ENCODE data around the gene KIF26B.

DNA sequence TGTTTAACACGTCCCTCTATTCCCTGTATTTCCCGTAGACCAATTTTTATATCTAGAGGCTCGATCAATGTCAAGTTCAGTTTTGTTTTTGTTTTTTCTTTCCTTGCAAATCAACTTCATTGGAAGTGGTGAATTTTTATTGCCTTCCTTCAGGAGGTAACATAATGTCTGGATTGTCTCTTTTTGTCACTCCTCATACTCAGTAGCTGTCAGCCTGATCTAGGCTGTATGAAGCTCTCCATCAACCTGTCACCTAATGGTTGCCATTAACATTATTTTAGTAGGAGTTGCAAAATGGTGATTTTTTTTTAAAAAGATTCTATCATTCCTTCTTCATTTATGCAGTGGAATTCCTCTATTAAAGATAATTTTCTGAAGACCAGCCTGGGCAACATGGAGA lies 49.7 kb upstream of the KIF26B start:
- no peak for TF ChIP-seq EZH2phosphoT487 (IDR thresholded peaks at IDR 0.05; ENCODE audit: unreplicated experiment)
- TF ChIP-seq, protein P1, sequence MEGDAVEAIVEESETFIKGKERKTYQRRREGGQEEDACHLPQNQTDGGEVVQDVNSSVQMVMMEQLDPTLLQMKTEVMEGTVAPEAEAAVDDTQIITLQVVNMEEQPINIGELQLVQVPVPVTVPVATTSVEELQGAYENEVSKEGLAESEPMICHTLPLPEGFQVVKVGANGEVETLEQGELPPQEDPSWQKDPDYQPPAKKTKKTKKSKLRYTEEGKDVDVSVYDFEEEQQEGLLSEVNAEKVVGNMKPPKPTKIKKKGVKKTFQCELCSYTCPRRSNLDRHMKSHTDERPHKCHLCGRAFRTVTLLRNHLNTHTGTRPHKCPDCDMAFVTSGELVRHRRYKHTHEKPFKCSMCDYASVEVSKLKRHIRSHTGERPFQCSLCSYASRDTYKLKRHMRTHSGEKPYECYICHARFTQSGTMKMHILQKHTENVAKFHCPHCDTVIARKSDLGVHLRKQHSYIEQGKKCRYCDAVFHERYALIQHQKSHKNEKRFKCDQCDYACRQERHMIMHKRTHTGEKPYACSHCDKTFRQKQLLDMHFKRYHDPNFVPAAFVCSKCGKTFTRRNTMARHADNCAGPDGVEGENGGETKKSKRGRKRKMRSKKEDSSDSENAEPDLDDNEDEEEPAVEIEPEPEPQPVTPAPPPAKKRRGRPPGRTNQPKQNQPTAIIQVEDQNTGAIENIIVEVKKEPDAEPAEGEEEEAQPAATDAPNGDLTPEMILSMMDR (conservative IDR thresholded peaks at IDR 0.05; ENCODE audit: low read depth in 2 of 2) = no peak
